ENCODE results near the gene TRABD2A.

- TF ChIP-seq CTCF (conservative IDR thresholded peaks at IDR 0.05 in 1 of 2, IDR thresholded peaks at IDR 0.05 in 1 of 2; ENCODE audit: low read depth in 1 of 2, low read length in 2 of 2) = no peak
- TF ChIP-seq EZH2 (IDR thresholded peaks at IDR 0.05; ENCODE audit: low read length, missing control alignments) = no peak
These were observed 14.8 kb downstream of the TRABD2A start for GRCh38 chr2:84866122-84866521.
